ENCODE measurements around the gene CAPN3.

Gene CAPN3

DNA sequence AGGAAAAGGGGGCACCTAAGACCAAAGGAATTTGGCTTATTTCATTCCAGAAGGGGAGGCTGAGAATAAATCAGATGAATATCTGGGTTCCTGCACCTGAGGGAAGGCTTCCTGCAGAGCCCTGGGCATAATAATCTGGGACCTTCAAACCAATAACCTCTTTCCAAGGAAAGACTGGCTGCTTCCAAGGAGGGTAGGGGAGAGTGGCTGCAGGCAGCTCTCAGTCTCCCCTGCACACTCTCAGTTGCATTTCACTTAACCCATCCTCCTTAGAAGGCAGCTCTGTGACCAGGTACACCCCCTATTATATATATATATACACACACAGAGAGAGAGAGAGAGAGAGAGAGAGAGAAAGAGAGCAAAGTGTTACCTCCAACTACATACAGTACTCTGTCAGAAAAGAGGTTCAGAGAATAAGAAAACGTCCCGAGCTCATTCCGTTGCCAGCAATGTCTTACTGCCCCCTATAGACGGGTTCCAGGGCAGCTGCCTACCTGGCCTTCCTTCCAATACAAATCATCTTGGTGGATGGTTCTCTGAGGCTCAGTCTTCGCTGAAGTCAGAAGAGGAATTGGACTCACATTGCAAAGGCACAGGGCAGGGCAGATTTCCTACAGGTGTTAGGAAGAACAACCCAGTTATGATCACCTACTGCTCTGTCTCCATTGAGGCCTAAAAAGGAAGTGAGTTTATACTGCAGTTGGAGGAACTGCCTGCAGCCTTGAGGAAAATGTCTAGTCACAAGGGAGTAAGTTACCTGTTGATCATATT, 26.1 kb downstream of the CAPN3 start:
- Histone ChIP-seq H3K4me3 (ENCODE audit: control insufficient read depth in 1 of 7, extremely low read depth in 1 of 7, insufficient read depth in 4 of 7, low read depth in 2 of 7, low read length in 6 of 7) (no peak overlapping the region), H3K27ac (ENCODE audit: insufficient read depth in 1 of 2, low read depth in 1 of 2, low read length in 2 of 2, poor library complexity in 1 of 2, severe bottlenecking in 2 of 2) (no peak overlapping the region), H3K36me3 (ENCODE audit: control insufficient read depth in 4 of 4, insufficient read depth in 4 of 4, low read length in 3 of 4) (peaks cover 0 to 5% (median 2%) of the 10 kb centered on the region in 4 experiments), H3K9me3 (ENCODE audit: control extremely low read depth in 1 of 5, control insufficient read depth in 4 of 5, insufficient read depth in 2 of 5, low read depth in 1 of 5, low read length in 4 of 5) (no peaks in the 10 kb centered on the region), H3K27me3 (replicated peaks in 2 of 5; ENCODE audit: control insufficient read depth in 4 of 5, insufficient read depth in 5 of 5, low read length in 4 of 5) (no peaks in the 10 kb centered on the region), H3K4me1 (ENCODE audit: control extremely low read depth in 1 of 4, control insufficient read depth in 4 of 4, insufficient read depth in 4 of 4, low read length in 3 of 4) (peaks cover 4 to 28% (median 17%) of the 10 kb centered on the region in 4 experiments)
- WGBS (ENCODE audit: insufficient coverage) = 68% methylated on average over 4 of the region's 5 CpGs
- peak; percentile 21 to 59 (median 57) for DNase-seq
- CTCF ChIA-PET = interaction anchor here (0.7 to 1.6 kb wide), 6 partner anchors 8 to 395 kb away, joined by 3 to 6 read pairs (median 4); no protein-coding TSS in a partner anchor
- POLR2A ChIA-PET = no interaction called here

DNA sequence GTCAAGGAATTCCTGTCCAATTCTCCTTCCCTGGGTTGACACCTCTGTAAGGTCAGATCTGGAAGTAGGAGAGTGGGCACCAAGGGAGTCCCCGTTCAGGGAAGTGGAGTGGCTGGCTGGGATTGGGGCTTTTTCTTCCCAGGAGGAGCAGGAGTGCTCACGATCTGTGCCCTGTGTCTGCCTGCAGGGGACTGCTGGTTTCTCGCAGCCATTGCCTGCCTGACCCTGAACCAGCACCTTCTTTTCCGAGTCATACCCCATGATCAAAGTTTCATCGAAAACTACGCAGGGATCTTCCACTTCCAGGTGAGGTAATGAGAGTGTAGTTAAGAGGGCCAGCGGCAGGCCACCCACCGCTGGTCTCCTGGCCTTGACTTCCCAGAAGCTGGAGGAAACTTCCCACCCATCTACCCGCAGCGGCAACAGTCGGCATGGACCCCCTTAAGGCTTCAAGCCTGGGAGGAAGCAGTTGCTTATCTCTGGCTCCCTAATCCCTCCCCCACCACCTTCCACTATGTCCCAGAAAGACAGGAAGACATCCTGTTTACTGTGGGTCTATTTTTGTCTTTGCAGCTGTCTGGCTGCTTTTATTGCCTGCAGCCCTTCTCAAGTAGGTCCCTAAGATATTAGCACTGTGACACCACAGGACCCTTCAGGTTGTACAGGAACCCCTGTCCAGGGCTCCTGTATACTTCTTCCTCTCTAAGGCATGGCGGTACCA, 26.8 kb downstream of the CAPN3 start:
- H3K9me3 ChIP-seq (ENCODE audit: control extremely low read depth in 1 of 5, control insufficient read depth in 4 of 5, insufficient read depth in 2 of 5, low read depth in 1 of 5, low read length in 4 of 5) = no peaks in the 10 kb centered on the region
- H3K36me3 ChIP-seq (ENCODE audit: control insufficient read depth in 4 of 4, insufficient read depth in 4 of 4, low read length in 3 of 4) = peaks cover 0 to 5% (median 2%) of the 10 kb centered on the region in 4 experiments
- no peak for DNase-seq
- H3K4me1 ChIP-seq (ENCODE audit: control extremely low read depth in 1 of 4, control insufficient read depth in 4 of 4, insufficient read depth in 4 of 4, low read length in 3 of 4) = peaks cover 4 to 28% (median 17%) of the 10 kb centered on the region in 4 experiments
- no peak overlapping the region for H3K4me3 ChIP-seq (ENCODE audit: control insufficient read depth in 1 of 7, extremely low read depth in 1 of 7, insufficient read depth in 4 of 7, low read depth in 2 of 7, low read length in 6 of 7)
- no peak overlapping the region for H3K27ac ChIP-seq (ENCODE audit: insufficient read depth in 1 of 2, low read depth in 1 of 2, low read length in 2 of 2, poor library complexity in 1 of 2, severe bottlenecking in 2 of 2)
- H3K27me3 ChIP-seq (replicated peaks in 2 of 5; ENCODE audit: control insufficient read depth in 4 of 5, insufficient read depth in 5 of 5, low read length in 4 of 5) = no peaks in the 10 kb centered on the region
- POLR2A ChIA-PET = no interaction called here
- CTCF ChIA-PET = interaction anchor here (0.8 to 1.6 kb wide), 2 partner anchors 10 to 312 kb away, joined by 3 to 6 read pairs; no protein-coding TSS in a partner anchor
- 57% methylated on average over 8 of the region's 12 CpGs for WGBS (ENCODE audit: insufficient coverage)

DNA sequence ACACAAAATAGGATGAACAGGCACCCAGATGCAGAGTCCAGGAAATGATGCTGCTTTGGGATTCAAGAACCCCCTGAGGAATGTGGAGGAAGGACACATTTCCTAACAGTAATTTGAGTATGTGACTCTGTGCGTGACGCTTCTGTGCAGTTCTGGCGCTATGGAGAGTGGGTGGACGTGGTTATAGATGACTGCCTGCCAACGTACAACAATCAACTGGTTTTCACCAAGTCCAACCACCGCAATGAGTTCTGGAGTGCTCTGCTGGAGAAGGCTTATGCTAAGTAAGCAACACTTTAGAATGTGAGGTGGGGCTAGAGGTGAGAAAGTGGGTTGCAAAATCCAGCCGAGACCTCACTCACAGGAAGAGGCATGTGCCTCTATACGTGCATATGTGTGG, 28.3 kb downstream of the CAPN3 start:
- POLR2A ChIA-PET = no interaction called here
- 96% methylated on average over 5 of the region's 8 CpGs for WGBS (ENCODE audit: insufficient coverage)
- Histone ChIP-seq H3K4me1 (ENCODE audit: control extremely low read depth in 1 of 4, control insufficient read depth in 4 of 4, insufficient read depth in 4 of 4, low read length in 3 of 4) (peaks cover 4 to 28% (median 17%) of the 10 kb centered on the region in 4 experiments), H3K36me3 (ENCODE audit: control insufficient read depth in 4 of 4, insufficient read depth in 4 of 4, low read length in 3 of 4) (peaks cover 0 to 5% (median 2%) of the 10 kb centered on the region in 4 experiments), H3K27ac (ENCODE audit: insufficient read depth in 1 of 2, low read depth in 1 of 2, low read length in 2 of 2, poor library complexity in 1 of 2, severe bottlenecking in 2 of 2) (no peak overlapping the region), H3K9me3 (ENCODE audit: control extremely low read depth in 1 of 5, control insufficient read depth in 4 of 5, insufficient read depth in 2 of 5, low read depth in 1 of 5, low read length in 4 of 5) (no peaks in the 10 kb centered on the region), H3K27me3 (replicated peaks in 2 of 5; ENCODE audit: control insufficient read depth in 4 of 5, insufficient read depth in 5 of 5, low read length in 4 of 5) (no peaks in the 10 kb centered on the region), H3K4me3 (ENCODE audit: control insufficient read depth in 1 of 7, extremely low read depth in 1 of 7, insufficient read depth in 4 of 7, low read depth in 2 of 7, low read length in 6 of 7) (no peak overlapping the region)
- no peak for DNase-seq
- CTCF ChIA-PET = interaction anchor here (0.6 to 1.3 kb wide), 2 partner anchors 11 to 118 kb away, joined by 4 to 6 read pairs; no protein-coding TSS in a partner anchor

DNA sequence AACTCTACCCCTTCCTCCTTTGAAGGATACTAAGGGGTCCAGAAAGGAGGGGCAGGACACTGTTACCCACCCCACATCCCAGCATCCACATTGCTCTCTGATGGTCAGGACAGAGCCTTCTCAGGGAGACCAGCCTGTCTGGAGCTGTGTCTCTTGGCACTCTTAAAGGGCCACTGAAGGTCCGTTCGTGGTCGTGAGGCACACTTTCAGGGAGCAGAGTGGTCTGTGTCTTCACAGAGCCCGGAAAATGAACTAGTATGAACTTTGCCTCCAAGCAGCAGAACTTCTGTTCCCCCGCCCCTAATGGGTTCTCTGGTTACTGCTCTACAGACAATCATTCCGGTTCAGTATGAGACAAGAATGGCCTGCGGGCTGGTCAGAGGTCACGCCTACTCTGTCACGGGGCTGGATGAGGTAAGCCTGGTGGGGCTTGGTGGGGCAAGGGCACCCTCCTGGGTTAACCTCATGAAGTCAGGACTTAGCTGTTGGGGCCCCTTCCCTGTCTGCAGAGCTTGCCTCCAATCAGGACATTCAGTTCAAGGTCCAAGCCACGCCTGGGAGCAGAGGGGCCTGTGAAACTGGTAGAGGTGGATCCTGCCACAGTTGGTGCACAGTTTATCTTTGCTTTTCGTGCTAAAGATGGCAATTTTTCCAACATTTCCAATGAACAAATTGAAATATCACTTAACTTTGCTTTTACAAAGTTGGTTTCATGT, 33.2 kb downstream of the CAPN3 start:
- Histone ChIP-seq H3K27ac (ENCODE audit: insufficient read depth in 1 of 2, low read depth in 1 of 2, low read length in 2 of 2, poor library complexity in 1 of 2, severe bottlenecking in 2 of 2) (no peak overlapping the region), H3K4me3 (ENCODE audit: control insufficient read depth in 1 of 7, extremely low read depth in 1 of 7, insufficient read depth in 4 of 7, low read depth in 2 of 7, low read length in 6 of 7) (no peak overlapping the region), H3K4me1 (ENCODE audit: control extremely low read depth in 1 of 4, control insufficient read depth in 4 of 4, insufficient read depth in 4 of 4, low read length in 3 of 4) (no peaks in the 10 kb centered on the region), H3K9me3 (ENCODE audit: control extremely low read depth in 1 of 5, control insufficient read depth in 4 of 5, insufficient read depth in 2 of 5, low read depth in 1 of 5, low read length in 4 of 5) (no peaks in the 10 kb centered on the region), H3K36me3 (ENCODE audit: control insufficient read depth in 4 of 4, insufficient read depth in 4 of 4, low read length in 3 of 4) (peaks cover 0 to 5% (median 2%) of the 10 kb centered on the region in 4 experiments), H3K27me3 (replicated peaks in 2 of 5; ENCODE audit: control insufficient read depth in 4 of 5, insufficient read depth in 5 of 5, low read length in 4 of 5) (no peaks in the 10 kb centered on the region)
- CTCF ChIA-PET = interaction anchor here (0.5 to 1.6 kb wide), 3 partner anchors 8 to 255 kb away, joined by 3 to 5 read pairs (median 4); no protein-coding TSS in a partner anchor
- POLR2A ChIA-PET = no interaction called here
- no peak for DNase-seq
- 98% methylated on average over 10 of the region's 11 CpGs for WGBS (ENCODE audit: insufficient coverage)

DNA sequence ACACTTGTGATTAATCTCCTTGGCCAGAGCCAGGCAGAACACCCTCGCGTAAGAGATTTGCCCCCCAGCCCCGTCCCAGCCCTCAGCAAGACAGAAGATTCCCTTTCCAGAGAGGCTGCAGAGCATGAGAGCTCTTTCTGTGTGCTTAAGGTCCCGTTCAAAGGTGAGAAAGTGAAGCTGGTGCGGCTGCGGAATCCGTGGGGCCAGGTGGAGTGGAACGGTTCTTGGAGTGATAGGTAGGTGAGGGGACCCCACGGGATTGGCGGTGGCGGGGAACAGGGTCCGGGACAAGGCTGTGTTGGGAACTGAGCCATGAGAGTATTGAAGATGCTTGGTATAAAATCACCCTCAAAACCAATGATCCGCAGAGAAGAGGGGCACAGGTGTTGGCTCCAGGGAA, 34.8 kb downstream of the CAPN3 start:
- H3K36me3 ChIP-seq (ENCODE audit: control insufficient read depth in 4 of 4, insufficient read depth in 4 of 4, low read length in 3 of 4) = peaks cover 0 to 2% (median 0%) of the 10 kb centered on the region in 4 experiments
- H3K27ac ChIP-seq (ENCODE audit: insufficient read depth in 1 of 2, low read depth in 1 of 2, low read length in 2 of 2, poor library complexity in 1 of 2, severe bottlenecking in 2 of 2) = no peak overlapping the region
- no peaks in the 10 kb centered on the region for H3K27me3 ChIP-seq (replicated peaks in 2 of 5; ENCODE audit: control insufficient read depth in 4 of 5, insufficient read depth in 5 of 5, low read length in 4 of 5)
- no peaks in the 10 kb centered on the region for H3K9me3 ChIP-seq (ENCODE audit: control extremely low read depth in 1 of 5, control insufficient read depth in 4 of 5, insufficient read depth in 2 of 5, low read depth in 1 of 5, low read length in 4 of 5)
- H3K4me1 ChIP-seq (ENCODE audit: control extremely low read depth in 1 of 4, control insufficient read depth in 4 of 4, insufficient read depth in 4 of 4, low read length in 3 of 4) = no peaks in the 10 kb centered on the region
- ChIA-PET CTCF (interaction anchor here (1.6 kb wide), 1 partner anchor 9 kb away, joined by 4 read pairs; no protein-coding TSS in a partner anchor), POLR2A (no interaction called here)
- 96% methylated on average over 12 of the region's 13 CpGs for WGBS (ENCODE audit: insufficient coverage)
- no peak for DNase-seq
- no peak overlapping the region for H3K4me3 ChIP-seq (ENCODE audit: control insufficient read depth in 1 of 7, extremely low read depth in 1 of 7, insufficient read depth in 4 of 7, low read depth in 2 of 7, low read length in 6 of 7)

DNA sequence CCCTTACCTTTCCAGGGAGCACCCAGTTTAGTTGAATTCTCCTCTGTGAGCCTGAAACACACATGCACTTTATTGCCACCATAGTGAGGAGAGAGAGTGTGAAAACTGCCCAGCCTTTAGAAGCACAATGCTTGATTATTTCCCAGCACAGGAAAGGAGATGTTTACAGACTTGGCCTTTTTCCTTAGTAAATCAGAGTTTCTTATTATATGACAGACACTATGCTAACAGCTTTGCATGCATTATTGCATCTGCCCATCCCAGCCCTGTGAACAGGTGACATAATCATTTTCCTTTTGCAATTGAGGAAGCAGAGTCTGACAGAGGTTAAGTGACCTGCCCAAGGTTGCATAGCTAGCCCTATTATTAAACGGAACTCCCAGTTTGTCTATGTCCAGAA, 36.5 kb downstream of the CAPN3 start:
- H3K4me1 ChIP-seq (ENCODE audit: control extremely low read depth in 1 of 4, control insufficient read depth in 4 of 4, insufficient read depth in 4 of 4, low read length in 3 of 4) = peaks cover 0 to under 1% (median 0%) of the 10 kb centered on the region in 4 experiments
- no CpG with 5 or more reads among the region's 1 CpG for WGBS (ENCODE audit: insufficient coverage)
- no peak for DNase-seq
- H3K9me3 ChIP-seq (ENCODE audit: control extremely low read depth in 1 of 5, control insufficient read depth in 4 of 5, insufficient read depth in 2 of 5, low read depth in 1 of 5, low read length in 4 of 5) = no peaks in the 10 kb centered on the region
- no peaks in the 10 kb centered on the region for H3K27me3 ChIP-seq (replicated peaks in 2 of 5; ENCODE audit: control insufficient read depth in 4 of 5, insufficient read depth in 5 of 5, low read length in 4 of 5)
- H3K4me3 ChIP-seq (ENCODE audit: control insufficient read depth in 1 of 7, extremely low read depth in 1 of 7, insufficient read depth in 4 of 7, low read depth in 2 of 7, low read length in 6 of 7) = no peak overlapping the region
- ChIA-PET CTCF (no interaction called here), POLR2A (no interaction called here)
- no peaks in the 10 kb centered on the region for H3K36me3 ChIP-seq (ENCODE audit: control insufficient read depth in 4 of 4, insufficient read depth in 4 of 4, low read length in 3 of 4)
- H3K27ac ChIP-seq (ENCODE audit: insufficient read depth in 1 of 2, low read depth in 1 of 2, low read length in 2 of 2, poor library complexity in 1 of 2, severe bottlenecking in 2 of 2) = no peak overlapping the region

Data from common myeloid progenitor, CD34-positive (primary cell).